Activated CD4-positive, alpha-beta T cell treated with anti-CD3 and anti-CD28 coated beads for 36 hours (primary cell): ENCODE results near the gene SDK2. TPM values are rescaled to one million over a fixed set of nuclear protein-coding genes. Genes with fewer than 3 reads are reported as not detected.

Experiments
- ATAC-seq: fragments of 200-7000 bp; cut with Tn5 transposase; one replicate; pipeline ENCODE4 v1.10.0; 2021; ENCODE audit warnings: mild to moderate bottlenecking, moderate library complexity
- CTCF ChIA-PET: fragments of 350-600 bp; sonication (Branson Sonifier 250); formaldehyde crosslinking; loops from one replicate; lab custom pipeline; 2021; ENCODE audit warnings: antibody characterized with exemption; lab: Charles Lee
- POLR2A ChIA-PET: fragments of 350-600 bp; sonication (Branson Sonifier 250); formaldehyde crosslinking; loops from one replicate; lab custom pipeline; 2021; ENCODE audit warnings: antibody characterized with exemption, inconsistent platforms; lab: Charles Lee
- DNase-seq: peaks from one replicate; pipeline ENCODE4 v3.0.0-alpha.2; 2020
- H3K27ac Mint-ChIP-seq: one replicate; pipeline ENCODE4 v1.8.0; 2021; ENCODE audit warnings: mixed read lengths
- H3K27me3 Mint-ChIP-seq: one replicate; pipeline ENCODE4 v1.8.0; 2021; ENCODE audit warnings: mixed read lengths
- H3K36me3 Mint-ChIP-seq: one replicate; pipeline ENCODE4 v1.8.0; 2021; ENCODE audit warnings: low read depth, mixed read lengths
- H3K4me1 Mint-ChIP-seq: one replicate; pipeline ENCODE4 v1.8.0; 2021; ENCODE audit warnings: mixed read lengths
- H3K4me3 Mint-ChIP-seq: one replicate; pipeline ENCODE4 v1.8.0; 2021; ENCODE audit warnings: mild to moderate bottlenecking, moderate library complexity, mixed read lengths
- H3K9me3 Mint-ChIP-seq: one replicate; pipeline ENCODE4 v1.8.0; 2021; ENCODE audit warnings: low read depth, mixed read lengths
- intact Hi-C, 2 experiments: fragments of 100-400 bp; cut with DNase I in 1 of 2; cut with micrococcal nuclease in 1 of 2; formaldehyde crosslinking; loops; one replicate each; pipeline versions ENCODE4 v1.14.2 to v1.15.1; 2022 to 2024; cut with DNase I, micrococcal nuclease
- total RNA-seq, 2 experiments: library from RNA; stranded (reverse); gene quantifications; one replicate each; pipeline ENCODE4 v1.2.3, GENCODE V29; 2021

The SDK2 gene
- total RNA-seq, 2 experiments from 2014 or later: 0.23 to 0.27 TPM

- intact Hi-C loops: no loop called here
- no peaks in the 10 kb centered on the region for H3K36me3 Mint-ChIP-seq
- POLR2A ChIA-PET: no interaction called here
- CTCF ChIA-PET: interaction anchor here (0.6 to 1.5 kb wide), 6 partner anchors 8 to 210 kb away, joined by 3 read pairs; partner anchors contain the start of gene SDK2
- no peaks in the 10 kb centered on the region for H3K9me3 Mint-ChIP-seq
- H3K27ac Mint-ChIP-seq: no peak overlapping the region
- H3K4me3 Mint-ChIP-seq: no peak overlapping the region
- ATAC-seq: no peak
- peaks cover 2% of the 10 kb centered on the region for H3K4me1 Mint-ChIP-seq
- H3K27me3 Mint-ChIP-seq: no peaks in the 10 kb centered on the region
- DNase-seq: no peak
These were observed 11.7 kb downstream of the SDK2 start for GRCh38 chr17:73632513-73632912.

DNA sequence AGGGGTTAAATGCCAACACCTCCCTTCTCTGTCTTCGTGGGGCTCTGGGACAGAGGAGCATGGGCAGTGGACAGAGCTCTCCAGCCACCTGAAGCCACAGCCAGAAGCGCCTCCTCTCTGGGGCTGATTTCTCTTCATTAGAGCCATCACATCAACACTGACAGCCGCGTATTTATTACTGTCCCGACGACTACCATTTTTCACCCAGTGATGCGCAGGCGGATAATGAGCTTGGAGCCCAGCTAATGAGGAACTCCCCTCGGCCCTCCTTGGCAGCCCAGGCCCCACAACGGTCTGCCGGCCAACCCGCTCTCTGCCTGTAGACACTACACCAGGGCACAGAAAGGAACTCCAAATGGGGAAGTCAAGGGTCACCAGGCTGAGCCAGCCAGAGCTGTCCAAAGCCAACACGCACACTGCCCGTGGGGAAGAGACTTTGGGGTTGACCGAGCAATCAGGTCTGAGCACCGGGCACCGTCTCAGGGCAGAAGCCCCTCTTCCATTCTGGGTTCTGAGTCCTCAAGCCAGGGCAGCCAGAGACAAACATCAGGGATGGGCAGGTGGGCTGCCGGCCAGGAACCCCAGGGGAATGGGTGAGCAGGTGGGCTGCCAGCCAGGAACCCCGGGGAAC, 13.2 kb downstream of the SDK2 start:
- Mint-ChIP-seq H3K27me3 (no peaks in the 10 kb centered on the region), H3K27ac (no peak overlapping the region), H3K4me1 (peaks cover 2% of the 10 kb centered on the region), H3K36me3 (no peaks in the 10 kb centered on the region), H3K9me3 (no peaks in the 10 kb centered on the region), H3K4me3 (no peak overlapping the region)
- ATAC-seq: no peak
- intact Hi-C loops: no loop called here
- ChIA-PET CTCF (interaction anchor here (0.5 kb wide), 1 partner anchor 1362 kb away, joined by 3 read pairs; no protein-coding TSS in a partner anchor), POLR2A (no interaction called here)
- DNase-seq: no peak

DNA sequence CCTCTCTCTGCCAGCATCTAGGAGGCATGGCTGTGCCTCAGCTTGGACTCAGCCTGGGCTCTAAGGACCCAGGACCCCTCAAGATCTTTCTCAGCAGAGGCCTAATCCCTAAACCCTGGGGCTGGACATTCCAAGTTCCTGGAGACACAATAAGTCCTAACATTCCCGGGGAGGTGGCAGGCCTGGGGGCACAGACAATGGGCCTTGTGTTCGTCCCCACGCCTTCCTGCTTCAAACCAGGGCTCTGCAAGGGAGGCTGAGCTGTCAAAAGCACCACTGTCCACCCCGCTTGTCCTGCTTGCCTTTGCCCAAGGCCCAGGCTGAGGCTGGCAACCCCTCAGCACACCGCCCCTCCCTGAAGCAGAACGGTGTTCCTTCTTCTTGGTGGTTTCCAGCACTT, 13.7 kb downstream of the SDK2 start:
- H3K36me3 Mint-ChIP-seq: no peaks in the 10 kb centered on the region
- POLR2A ChIA-PET: no interaction called here
- peaks cover 2% of the 10 kb centered on the region for H3K4me1 Mint-ChIP-seq
- no peak for DNase-seq
- H3K27me3 Mint-ChIP-seq: no peaks in the 10 kb centered on the region
- H3K4me3 Mint-ChIP-seq: no peak overlapping the region
- no peak for ATAC-seq
- H3K27ac Mint-ChIP-seq: no peak overlapping the region
- no peaks in the 10 kb centered on the region for H3K9me3 Mint-ChIP-seq
- intact Hi-C loops: no loop called here
- CTCF ChIA-PET: interaction anchor here (0.7 to 0.8 kb wide), 2 partner anchors 159 to 320 kb away, joined by 3 read pairs; no protein-coding TSS in a partner anchor

- ChIA-PET POLR2A (no interaction called here), CTCF (interaction anchor here (0.6 to 1.2 kb wide), 4 partner anchors 8 to 734 kb away, joined by 3 to 4 read pairs (median 4); no protein-coding TSS in a partner anchor)
- H3K4me1 Mint-ChIP-seq: peaks cover 2% of the 10 kb centered on the region
- H3K27me3 Mint-ChIP-seq: no peaks in the 10 kb centered on the region
- no peaks in the 10 kb centered on the region for H3K9me3 Mint-ChIP-seq
- H3K27ac Mint-ChIP-seq: no peak overlapping the region
- intact Hi-C loops: no loop called here
- ATAC-seq (no peak), DNase-seq (no peak)
- H3K4me3 Mint-ChIP-seq: no peak overlapping the region
- no peaks in the 10 kb centered on the region for H3K36me3 Mint-ChIP-seq
These were observed 15.3 kb downstream of the SDK2 start for GRCh38 chr17:73628642-73629552.

- Mint-ChIP-seq H3K27ac (no peak overlapping the region), H3K4me3 (no peak overlapping the region), H3K9me3 (no peaks in the 10 kb centered on the region), H3K36me3 (no peaks in the 10 kb centered on the region), H3K27me3 (no peaks in the 10 kb centered on the region), H3K4me1 (no peaks in the 10 kb centered on the region)
- POLR2A ChIA-PET: no interaction called here
- no peak for ATAC-seq
- CTCF ChIA-PET: interaction anchor here (0.8 kb wide), 1 partner anchor 65 kb away, joined by 4 read pairs; no protein-coding TSS in a partner anchor
- DNase-seq: no peak
- intact Hi-C loops: no loop called here
These were observed 18.1 kb downstream of the SDK2 start for GRCh38 chr17:73625991-73626673.

DNA sequence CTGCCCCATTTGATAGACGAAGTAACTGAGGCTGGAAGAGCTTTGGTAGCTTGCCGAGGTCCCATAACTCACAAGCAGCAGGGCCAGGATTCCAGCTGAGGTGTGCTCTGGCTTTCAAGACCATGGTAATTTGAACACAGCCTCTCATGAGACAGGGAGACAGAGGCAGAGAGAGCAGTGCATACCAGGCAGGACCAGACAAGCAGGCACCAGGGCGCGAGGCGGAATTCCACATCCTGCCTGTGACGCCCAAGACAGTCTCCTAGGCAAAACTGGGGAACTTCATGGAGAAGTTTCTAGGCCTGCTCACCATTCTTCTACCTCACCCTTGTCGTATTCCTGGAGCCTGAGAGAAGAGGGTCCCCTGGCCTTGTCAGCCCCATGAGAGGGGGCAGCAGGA, 19.2 kb downstream of the SDK2 start:
- Mint-ChIP-seq H3K36me3 (no peaks in the 10 kb centered on the region), H3K27me3 (no peaks in the 10 kb centered on the region)

GRCh38 chr17:73624496-73624988, 19.7 kb downstream of the SDK2 start:
- ATAC-seq (no peak), DNase-seq (no peak)
- CTCF ChIA-PET: no interaction called here
- Mint-ChIP-seq H3K9me3 (peaks cover 1% of the 10 kb centered on the region), H3K4me1 (no peaks in the 10 kb centered on the region), H3K36me3 (no peaks in the 10 kb centered on the region), H3K27ac (no peak overlapping the region), H3K27me3 (no peaks in the 10 kb centered on the region), H3K4me3 (no peak overlapping the region)
- intact Hi-C loops: no loop called here
- POLR2A ChIA-PET: no interaction called here

More for the DNA sequence above, 19.2 kb downstream of the SDK2 start:
- H3K27ac Mint-ChIP-seq: no peak overlapping the region
- DNase-seq (no peak), ATAC-seq (no peak)
- H3K4me1 Mint-ChIP-seq: no peaks in the 10 kb centered on the region
- H3K9me3 Mint-ChIP-seq: no peaks in the 10 kb centered on the region
- ChIA-PET POLR2A (no interaction called here), CTCF (no interaction called here)
- no peak overlapping the region for H3K4me3 Mint-ChIP-seq
- intact Hi-C loops: no loop called here

DNA sequence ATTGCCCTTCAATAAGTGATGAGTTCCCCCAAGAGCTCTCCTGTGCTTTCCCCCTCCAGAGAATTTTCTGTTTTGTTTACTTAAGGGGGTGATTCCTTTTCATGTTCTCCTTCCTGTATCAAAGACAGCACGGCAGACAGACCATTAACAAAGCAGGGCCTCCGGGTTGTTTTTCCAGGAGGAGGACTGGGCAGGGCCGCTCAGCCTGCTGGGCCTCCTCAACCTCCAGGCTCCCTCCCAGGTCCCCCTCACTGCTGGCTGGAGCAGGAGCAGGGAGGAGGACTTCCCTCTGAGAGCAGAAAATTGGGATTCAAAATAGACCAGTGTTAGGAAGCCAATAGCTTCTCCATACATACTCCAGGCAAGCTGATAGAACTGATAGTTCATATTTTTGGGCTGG, 20.4 kb downstream of the SDK2 start:
- Mint-ChIP-seq H3K4me3 (no peak overlapping the region), H3K4me1 (no peaks in the 10 kb centered on the region), H3K27me3 (no peaks in the 10 kb centered on the region), H3K9me3 (peaks cover 6% of the 10 kb centered on the region), H3K36me3 (no peaks in the 10 kb centered on the region), H3K27ac (no peak overlapping the region)
- DNase-seq (no peak), ATAC-seq (no peak)
- CTCF ChIA-PET: interaction anchor here (0.5 to 0.7 kb wide), 2 partner anchors 328 to 356 kb away, joined by 3 read pairs; no protein-coding TSS in a partner anchor
- POLR2A ChIA-PET: no interaction called here
- intact Hi-C loops: no loop called here

DNA sequence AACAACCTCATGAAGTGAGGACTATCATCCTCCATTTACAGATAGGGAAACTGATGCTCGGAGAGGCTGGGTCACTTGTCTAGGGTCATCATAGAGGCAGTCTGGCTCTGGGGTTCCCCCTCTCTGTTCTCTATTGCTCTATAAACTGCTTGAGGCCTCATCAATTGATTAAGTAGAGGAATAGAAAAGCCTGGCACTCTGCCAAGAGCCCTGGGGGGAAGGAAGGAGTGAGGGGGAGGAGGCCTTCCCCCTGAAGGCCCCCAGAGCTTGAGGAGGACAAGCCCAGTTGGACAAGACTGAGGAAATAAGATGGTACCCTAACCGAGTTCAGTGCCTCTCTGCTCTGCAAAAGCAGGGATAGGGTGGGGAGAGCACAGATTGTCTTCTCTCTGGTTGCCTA, 21.0 kb downstream of the SDK2 start:
- DNase-seq (no peak), ATAC-seq (no peak)
- no peak overlapping the region for H3K4me3 Mint-ChIP-seq
- intact Hi-C loops: no loop called here
- peaks cover 6% of the 10 kb centered on the region for H3K9me3 Mint-ChIP-seq
- H3K27me3 Mint-ChIP-seq: no peaks in the 10 kb centered on the region
- H3K27ac Mint-ChIP-seq: no peak overlapping the region
- H3K4me1 Mint-ChIP-seq: no peaks in the 10 kb centered on the region
- H3K36me3 Mint-ChIP-seq: no peaks in the 10 kb centered on the region
- ChIA-PET POLR2A (no interaction called here), CTCF (no interaction called here)

DNA sequence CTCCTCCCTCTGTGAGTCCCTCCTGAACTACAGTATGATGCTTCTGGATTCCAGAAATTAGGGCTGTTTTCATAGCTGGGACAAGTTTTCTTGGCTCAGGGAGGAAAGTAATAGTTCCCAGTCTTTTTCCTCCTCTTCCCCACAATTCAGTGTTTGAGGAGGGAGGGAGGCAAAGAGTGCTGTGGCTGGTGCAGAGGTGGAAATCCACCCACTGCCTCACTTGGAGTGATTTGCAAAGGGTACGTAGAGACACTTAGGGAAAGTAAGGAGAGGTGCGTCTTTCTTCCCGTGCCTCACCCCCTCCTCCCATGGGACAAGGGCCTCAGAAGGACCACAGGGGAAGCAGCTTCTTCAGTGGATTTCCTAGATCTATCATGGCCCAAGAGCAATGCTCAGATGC, 21.9 kb downstream of the SDK2 start:
- Mint-ChIP-seq H3K4me3 (no peak overlapping the region), H3K27ac (no peak overlapping the region), H3K36me3 (no peaks in the 10 kb centered on the region), H3K27me3 (no peaks in the 10 kb centered on the region), H3K4me1 (no peaks in the 10 kb centered on the region), H3K9me3 (peaks cover 6% of the 10 kb centered on the region)
- no peak for ATAC-seq
- CTCF ChIA-PET: no interaction called here
- POLR2A ChIA-PET: no interaction called here
- DNase-seq: no peak
- intact Hi-C loops: no loop called here

- DNase-seq (no peak), ATAC-seq (no peak)
- H3K27me3 Mint-ChIP-seq: no peaks in the 10 kb centered on the region
- H3K36me3 Mint-ChIP-seq: no peaks in the 10 kb centered on the region
- POLR2A ChIA-PET: no interaction called here
- intact Hi-C loops: no loop called here
- peaks cover 6% of the 10 kb centered on the region for H3K9me3 Mint-ChIP-seq
- CTCF ChIA-PET: no interaction called here
- no peak overlapping the region for H3K4me3 Mint-ChIP-seq
- no peaks in the 10 kb centered on the region for H3K4me1 Mint-ChIP-seq
- H3K27ac Mint-ChIP-seq: no peak overlapping the region
These were observed 22.6 kb downstream of the SDK2 start for GRCh38 chr17:73621685-73622084.
